ENCODE results near the gene NUDCD3. TPM values are rescaled to one million over a fixed set of nuclear protein-coding genes. Genes with fewer than 3 reads are reported as not detected.

The NUDCD3 gene
- total and polyA plus RNA-seq, 4 donors: 15.4 to 30.7 (median 24.3) TPM

DNA sequence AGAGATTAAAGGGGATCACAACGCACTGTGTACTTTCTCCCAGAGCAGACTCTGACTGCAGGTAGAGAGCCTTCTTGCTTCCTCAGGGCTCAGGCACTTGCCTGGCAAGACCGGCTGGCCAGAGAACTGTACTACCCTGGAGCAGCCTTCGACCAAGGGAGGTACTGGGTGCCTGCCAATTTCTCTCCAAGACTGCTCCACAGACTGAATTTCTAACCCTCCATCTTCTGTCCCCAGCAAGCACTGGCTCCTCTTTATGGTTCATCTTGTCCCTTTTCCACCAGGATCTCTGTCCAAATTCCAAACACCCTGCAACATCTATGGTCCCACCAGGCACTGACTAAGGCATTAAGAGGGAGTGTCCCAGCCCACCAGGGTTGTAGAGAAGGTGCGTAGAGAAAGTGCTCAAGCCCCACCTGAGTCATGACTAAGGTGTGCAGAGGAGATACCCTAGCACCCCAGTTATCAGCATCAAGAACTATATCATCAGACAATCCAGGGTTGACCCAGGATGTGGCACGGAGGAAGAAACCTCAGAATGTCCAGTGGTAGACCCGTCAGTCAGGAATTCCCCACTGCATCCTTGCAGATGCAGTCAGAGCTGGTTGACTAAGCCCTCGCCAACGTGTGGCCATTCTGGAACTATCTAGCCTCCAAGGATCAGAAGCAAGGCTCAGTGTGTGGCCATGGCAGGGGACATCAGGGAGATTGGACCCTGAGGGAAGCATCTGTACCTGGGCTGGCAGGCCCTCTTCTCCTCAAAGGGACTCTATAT, 104.1 kb downstream of the NUDCD3 start:
- no peak overlapping the region for H3K9ac ChIP-seq (ENCODE audit: low read depth in 1 of 2, low read length in 2 of 2)
- no peaks in the 10 kb centered on the region for H3K9me3 ChIP-seq (ENCODE audit: control insufficient read depth in 4 of 4, low read length in 3 of 4)
- H3K36me3 ChIP-seq (ENCODE audit: control insufficient read depth in 4 of 4, insufficient read depth in 3 of 4, low read depth in 1 of 4, low read length in 3 of 4): peaks cover 6 to 64% (median 27%) of the 10 kb centered on the region in 4 donors
- H3K27me3 ChIP-seq (ENCODE audit: control insufficient read depth in 4 of 4, insufficient read depth in 4 of 4, low read length in 3 of 4): no peaks in the 10 kb centered on the region
- H3K4me3 ChIP-seq (ENCODE audit: low read depth in 1 of 3, low read length in 3 of 3): no peak overlapping the region
- no peak overlapping the region for H3K27ac ChIP-seq (ENCODE audit: low read depth in 1 of 2, low read length in 2 of 2)
- no peaks in the 10 kb centered on the region for H3K4me1 ChIP-seq (ENCODE audit: control insufficient read depth in 4 of 4, insufficient read depth in 4 of 4, low read length in 3 of 4)
- TF ChIP-seq EGR1 (IDR thresholded peaks at IDR 0.05; ENCODE audit: low read depth in 2 of 2) (no peak), HNF4G (IDR thresholded peaks at IDR 0.05) (no peak), ATF3 (IDR thresholded peaks at IDR 0.05) (no peak), TAF1 (conservative IDR thresholded peaks at IDR 0.05) (no peak), CTCF (IDR thresholded peaks at IDR 0.05; ENCODE audit: low read depth, low read length, missing input control) (no peak), HNF4A (conservative IDR thresholded peaks at IDR 0.05) (no peak), JUND (IDR thresholded peaks at IDR 0.05) (no peak), FOXA1 (IDR thresholded peaks at IDR 0.05) (no peak), SP1 (IDR thresholded peaks at IDR 0.05) (no peak), NR2F2 (IDR thresholded peaks at IDR 0.05) (no peak), YY1 (IDR thresholded peaks at IDR 0.05) (no peak), MAX (IDR thresholded peaks at IDR 0.05) (no peak), RAD21 (IDR thresholded peaks at IDR 0.05) (no peak), ZBTB33 (IDR thresholded peaks at IDR 0.05) (no peak), GABPA (IDR thresholded peaks at IDR 0.05 in 1 of 2, conservative IDR thresholded peaks at IDR 0.05 in 1 of 2) (no peak), FOXA2 (IDR thresholded peaks at IDR 0.05) (no peak)
- TF ChIP-seq, protein P1, sequence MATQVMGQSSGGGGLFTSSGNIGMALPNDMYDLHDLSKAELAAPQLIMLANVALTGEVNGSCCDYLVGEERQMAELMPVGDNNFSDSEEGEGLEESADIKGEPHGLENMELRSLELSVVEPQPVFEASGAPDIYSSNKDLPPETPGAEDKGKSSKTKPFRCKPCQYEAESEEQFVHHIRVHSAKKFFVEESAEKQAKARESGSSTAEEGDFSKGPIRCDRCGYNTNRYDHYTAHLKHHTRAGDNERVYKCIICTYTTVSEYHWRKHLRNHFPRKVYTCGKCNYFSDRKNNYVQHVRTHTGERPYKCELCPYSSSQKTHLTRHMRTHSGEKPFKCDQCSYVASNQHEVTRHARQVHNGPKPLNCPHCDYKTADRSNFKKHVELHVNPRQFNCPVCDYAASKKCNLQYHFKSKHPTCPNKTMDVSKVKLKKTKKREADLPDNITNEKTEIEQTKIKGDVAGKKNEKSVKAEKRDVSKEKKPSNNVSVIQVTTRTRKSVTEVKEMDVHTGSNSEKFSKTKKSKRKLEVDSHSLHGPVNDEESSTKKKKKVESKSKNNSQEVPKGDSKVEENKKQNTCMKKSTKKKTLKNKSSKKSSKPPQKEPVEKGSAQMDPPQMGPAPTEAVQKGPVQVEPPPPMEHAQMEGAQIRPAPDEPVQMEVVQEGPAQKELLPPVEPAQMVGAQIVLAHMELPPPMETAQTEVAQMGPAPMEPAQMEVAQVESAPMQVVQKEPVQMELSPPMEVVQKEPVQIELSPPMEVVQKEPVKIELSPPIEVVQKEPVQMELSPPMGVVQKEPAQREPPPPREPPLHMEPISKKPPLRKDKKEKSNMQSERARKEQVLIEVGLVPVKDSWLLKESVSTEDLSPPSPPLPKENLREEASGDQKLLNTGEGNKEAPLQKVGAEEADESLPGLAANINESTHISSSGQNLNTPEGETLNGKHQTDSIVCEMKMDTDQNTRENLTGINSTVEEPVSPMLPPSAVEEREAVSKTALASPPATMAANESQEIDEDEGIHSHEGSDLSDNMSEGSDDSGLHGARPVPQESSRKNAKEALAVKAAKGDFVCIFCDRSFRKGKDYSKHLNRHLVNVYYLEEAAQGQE (IDR thresholded peaks at IDR 0.05): no peak
- DNase-seq (ENCODE audit: low spot score): no peak
- 89% methylated on average over 8 of the region's 8 CpGs for WGBS

Measured in liver (tissue), 9 donors.